Left lung (tissue), 10 donors: ENCODE data around the gene UNCX. TPM values are rescaled to one million over a fixed set of nuclear protein-coding genes. Genes with fewer than 3 reads are reported as not detected.

Experiments
- ATAC-seq: fragments of 200-7000 bp; cut with Tn5 transposase; one replicate; pipeline ENCODE4 v1.9.1; 2020; ENCODE audit warnings: moderate library complexity
- DNase-seq, 4 donors: peaks; one replicate each; pipeline ENCODE4 v3.0.0-alpha.2; 2013 to 2020
- H3K27ac ChIP-seq, 2 donors: fragments of 200-600 bp; sonication (generic) in 1 of 2; one replicate each; pipeline versions ENCODE4 v1.5.0 to v1.8.0; 2020 to 2021
- H3K27me3 ChIP-seq, 2 donors: fragments of 200-600 bp; sonication (generic) in 1 of 2; one replicate each; pipeline versions ENCODE4 v1.5.0 to v1.8.0; 2020 to 2021
- H3K36me3 ChIP-seq, 2 donors: fragments of 200-600 bp; sonication (generic) in 1 of 2; one replicate each; pipeline versions ENCODE4 v1.5.0 to v1.8.0; 2020 to 2021
- H3K4me1 ChIP-seq, 2 donors: fragments of 200-600 bp; one replicate each; pipeline ENCODE4 v1.8.0; 2021
- H3K4me3 ChIP-seq, 2 donors: fragments of 200-600 bp; sonication (generic) in 1 of 2; one replicate each; pipeline versions ENCODE4 v1.5.0 to v1.8.0; 2020 to 2021; ENCODE audit warnings: mild to moderate bottlenecking in 1 of 2
- H3K9me3 ChIP-seq, 2 donors: fragments of 200-600 bp; sonication (generic) in 1 of 2; one replicate each; pipeline versions ENCODE4 v1.5.0 to v1.8.0; 2020 to 2021
- intact Hi-C, 2 donors: fragments of 100-400 bp; cut with DNase I; formaldehyde crosslinking; loops; one replicate each; pipeline versions ENCODE4 v1.11.2 to v1.14.2; 2022
- polyA plus RNA-seq, 6 donors: library from polyadenylated mRNA; unstranded; fragments of 120-200 nt; gene quantifications; one replicate each; pipeline ENCODE4 v1.2.1, GENCODE V29; 2013; ENCODE audit not compliant: insufficient read length in 6 of 6
- total RNA-seq, 2 donors: library from RNA; stranded (reverse); fragmentation: NEBNext Ultra II Directional; extraction: Animal tissue kit (Norgen Biotek cat#: 25700); gene quantifications; one replicate each; pipeline ENCODE4 v1.2.1, GENCODE V29; 2021
- TF ChIP-seq, protein P1 (sequence below), 2 donors: fragments of 200-600 bp; sonication (generic) in 1 of 2; IDR thresholded peaks; one replicate each; pipeline versions ENCODE4 v1.5.0 to v1.8.0; 2021; ENCODE audit warnings: antibody characterized with exemption in 2 of 2
- donor health status: DM: no; HTN: yes; CAD: no.
- donor health status: DM: no; HTN: no; CAD: no.

The UNCX gene
- total and polyA plus RNA-seq, 8 donors, result 0.10 TPM; not detected in 7

GRCh38 chr7:1235501-1236131, 2.9 kb downstream of the UNCX start:
- TF ChIP-seq, protein P1, sequence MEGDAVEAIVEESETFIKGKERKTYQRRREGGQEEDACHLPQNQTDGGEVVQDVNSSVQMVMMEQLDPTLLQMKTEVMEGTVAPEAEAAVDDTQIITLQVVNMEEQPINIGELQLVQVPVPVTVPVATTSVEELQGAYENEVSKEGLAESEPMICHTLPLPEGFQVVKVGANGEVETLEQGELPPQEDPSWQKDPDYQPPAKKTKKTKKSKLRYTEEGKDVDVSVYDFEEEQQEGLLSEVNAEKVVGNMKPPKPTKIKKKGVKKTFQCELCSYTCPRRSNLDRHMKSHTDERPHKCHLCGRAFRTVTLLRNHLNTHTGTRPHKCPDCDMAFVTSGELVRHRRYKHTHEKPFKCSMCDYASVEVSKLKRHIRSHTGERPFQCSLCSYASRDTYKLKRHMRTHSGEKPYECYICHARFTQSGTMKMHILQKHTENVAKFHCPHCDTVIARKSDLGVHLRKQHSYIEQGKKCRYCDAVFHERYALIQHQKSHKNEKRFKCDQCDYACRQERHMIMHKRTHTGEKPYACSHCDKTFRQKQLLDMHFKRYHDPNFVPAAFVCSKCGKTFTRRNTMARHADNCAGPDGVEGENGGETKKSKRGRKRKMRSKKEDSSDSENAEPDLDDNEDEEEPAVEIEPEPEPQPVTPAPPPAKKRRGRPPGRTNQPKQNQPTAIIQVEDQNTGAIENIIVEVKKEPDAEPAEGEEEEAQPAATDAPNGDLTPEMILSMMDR (IDR thresholded peaks at IDR 0.05), result no peak
- intact Hi-C loops, result no loop called here
- no peaks in the 10 kb centered on the region for H3K9me3 ChIP-seq
- no peaks in the 10 kb centered on the region for H3K36me3 ChIP-seq
- H3K4me1 ChIP-seq, result peaks cover 0 to 8% of the 10 kb centered on the region in 2 donors
- H3K27ac ChIP-seq, result no peak overlapping the region
- ATAC-seq (no peak), DNase-seq (peak in 1 of 4 donors; percentile 71)
- no peak overlapping the region for H3K4me3 ChIP-seq
- peaks cover 89 to 98% of the 10 kb centered on the region in 2 donors for H3K27me3 ChIP-seq

GRCh38 chr7:1236132-1236661, 3.5 kb downstream of the UNCX start:
- Histone ChIP-seq H3K27ac (no peak overlapping the region), H3K36me3 (no peaks in the 10 kb centered on the region), H3K27me3 (peaks cover 89 to 98% of the 10 kb centered on the region in 2 donors), H3K9me3 (no peaks in the 10 kb centered on the region), H3K4me1 (peaks cover 0 to 7% of the 10 kb centered on the region in 2 donors), H3K4me3 (no peak overlapping the region)
- TF ChIP-seq, protein P1 (IDR thresholded peaks at IDR 0.05), result no peak
- ATAC-seq (no peak), DNase-seq (peak in 1 of 4 donors; percentile 38)
- intact Hi-C loops, result no loop called here

DNA sequence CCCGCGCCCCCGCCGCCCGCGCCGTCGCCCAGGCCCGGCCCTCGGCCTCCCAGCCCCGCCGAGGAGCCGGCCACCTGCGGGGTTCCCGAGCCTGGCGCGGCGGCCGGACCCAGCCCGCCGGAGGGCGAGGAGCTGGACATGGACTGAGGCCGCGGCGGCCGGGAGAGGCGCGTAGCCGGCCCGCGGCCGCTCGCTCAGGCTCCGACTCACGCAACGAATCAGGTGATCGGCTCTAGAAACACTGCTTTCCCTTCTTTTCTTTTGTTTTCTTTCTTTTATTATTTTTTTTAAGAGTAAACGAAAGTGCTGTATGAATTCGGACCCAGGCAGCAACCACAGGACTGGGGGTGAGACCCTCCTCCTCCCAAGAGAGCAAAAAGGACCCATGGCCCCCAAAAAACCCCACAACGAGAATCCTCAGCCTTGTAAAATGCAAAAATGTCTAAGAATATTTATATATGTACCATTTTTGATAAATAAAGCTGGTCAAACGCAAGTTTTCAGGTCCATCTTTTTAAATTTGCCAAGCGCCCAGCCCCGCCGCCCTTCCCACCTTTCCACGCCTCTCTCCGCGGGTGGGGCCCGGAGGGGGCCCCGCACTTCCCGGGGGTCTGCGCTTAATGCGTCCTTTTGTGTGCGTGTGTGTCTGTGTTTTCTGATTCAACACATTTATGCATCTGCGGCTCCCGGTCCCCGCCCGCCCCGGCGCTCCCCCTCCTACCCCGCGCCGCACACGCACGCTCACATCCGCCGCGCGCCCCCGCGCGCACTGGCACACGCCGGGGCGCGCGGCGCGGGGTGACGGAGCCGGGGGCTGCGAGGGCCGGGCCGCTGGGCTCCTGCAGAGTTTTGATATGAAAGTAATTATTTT, 4.4 kb downstream of the UNCX start:
- DNase-seq, result peak in 1 of 4 donors; percentile 54
- Histone ChIP-seq H3K36me3 (no peaks in the 10 kb centered on the region), H3K27ac (no peak overlapping the region), H3K4me1 (peaks cover 0 to 7% of the 10 kb centered on the region in 2 donors), H3K27me3 (peaks cover 89 to 98% of the 10 kb centered on the region in 2 donors), H3K4me3 (no peak overlapping the region), H3K9me3 (no peaks in the 10 kb centered on the region)
- no peak for ATAC-seq
- TF ChIP-seq, protein P1 (IDR thresholded peaks at IDR 0.05), result no peak
- intact Hi-C loops, result no loop called here

- intact Hi-C loops, result no loop called here
- TF ChIP-seq, protein P1 (IDR thresholded peaks at IDR 0.05), result no peak
These were observed 5.1 kb downstream of the UNCX start for GRCh38 chr7:1237704-1238255.

More at GRCh38 chr7:1237704-1238255, 5.1 kb downstream of the UNCX start:
- peaks cover 90 to 98% of the 10 kb centered on the region in 2 donors for H3K27me3 ChIP-seq
- DNase-seq (peak in 1 of 4 donors; percentile 38), ATAC-seq (no peak)
- H3K9me3 ChIP-seq, result no peaks in the 10 kb centered on the region
- no peak overlapping the region for H3K27ac ChIP-seq
- no peaks in the 10 kb centered on the region for H3K36me3 ChIP-seq
- H3K4me1 ChIP-seq, result peaks cover 0 to 7% of the 10 kb centered on the region in 2 donors
- no peak overlapping the region for H3K4me3 ChIP-seq
